Liver (tissue), 3 donors: ENCODE results near the gene SNX32.

ENCODE experiments used
- CTCF ChIP-seq: fragments of 150-350 bp; IDR thresholded peaks from 2 replicates; pipeline ENCODE4 v1.5.1; 2017; ENCODE audit warnings: improper control_type of control experiment, low read depth, low read length; ENCODE audit not compliant: missing input control
- GABPA ChIP-seq, 2 donors: IDR thresholded peaks in 1 of 2; conservative IDR thresholded peaks in 1 of 2; 2 replicates each; pipeline ENCODE4 v1.6.1; 2016; ENCODE audit warnings: antibody characterized with exemption in 2 of 2, mild to moderate bottlenecking in 1 of 2, moderate library complexity in 1 of 2
- JUND ChIP-seq, 2 donors: IDR thresholded peaks; 2 replicates each; pipeline ENCODE4 v1.6.1; 2016; ENCODE audit warnings: antibody characterized with exemption in 2 of 2
- TAF1 ChIP-seq: conservative IDR thresholded peaks from 2 replicates; pipeline ENCODE4 v1.6.1; 2016; ENCODE audit warnings: antibody characterized with exemption, mild to moderate bottlenecking
- YY1 ChIP-seq: IDR thresholded peaks from 2 replicates; pipeline ENCODE4 v1.6.1; 2016; ENCODE audit warnings: antibody characterized with exemption, mild to moderate bottlenecking
- TF ChIP-seq, protein P1 (sequence below): IDR thresholded peaks from 2 replicates; pipeline ENCODE4 v1.6.1; 2016; ENCODE audit warnings: antibody characterized with exemption
- donor health status: healthy.
- donor health status: healthy.

GRCh38 chr11:65895482-65895981, 61.8 kb downstream of the SNX32 start:
- TF ChIP-seq CTCF (no peak), TAF1 (no peak), GABPA (IDR thresholded peaks at IDR 0.05 in 1 of 2, conservative IDR thresholded peaks at IDR 0.05 in 1 of 2) (no peak), JUND (IDR thresholded peaks at IDR 0.05) (no peak), YY1 (no peak)
- TF ChIP-seq, protein P1, sequence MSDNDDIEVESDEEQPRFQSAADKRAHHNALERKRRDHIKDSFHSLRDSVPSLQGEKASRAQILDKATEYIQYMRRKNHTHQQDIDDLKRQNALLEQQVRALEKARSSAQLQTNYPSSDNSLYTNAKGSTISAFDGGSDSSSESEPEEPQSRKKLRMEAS, result no peak
